SK-N-MC (cell line): ENCODE measurements around the gene ASGR1.

Experiments
- DNase-seq: peaks from one replicate; pipeline ENCODE4 v3.0.0-alpha.2; 2011; ENCODE audit warnings: low read depth, low spot score
- H3K27ac ChIP-seq: fragments of 200-600 bp; sonication (generic); 2 replicates; pipeline ENCODE4 v1.5.1; 2016; ENCODE audit warnings: mixed run types
- H3K36me3 ChIP-seq: fragments of 200-600 bp; sonication (generic); 2 replicates; pipeline ENCODE4 v1.6.1; 2017; ENCODE audit warnings: antibody characterized with exemption, low read length, mixed read lengths; ENCODE audit not compliant: insufficient read depth
- H3K4me3 ChIP-seq: fragments of 200-600 bp; sonication (generic); 2 replicates; pipeline ENCODE4 v1.5.1; 2016
- H3K9ac ChIP-seq: fragments of 200-600 bp; sonication (generic); 2 replicates; pipeline ENCODE4 v1.8.0; 2017; ENCODE audit warnings: mixed run types, mixed read lengths; ENCODE audit not compliant: insufficient read length
- H3K9me3 ChIP-seq: fragments of 200-600 bp; sonication (generic); 2 replicates; pipeline ENCODE4 v1.6.1; 2017; ENCODE audit warnings: low read depth, mild to moderate bottlenecking, antibody characterized with exemption, low read length, moderate library complexity, mixed read lengths
- EZH2 ChIP-seq: fragments of 200-600 bp; sonication (generic); IDR thresholded peaks from one replicate; pipeline ENCODE4 v1.6.1; 2017; ENCODE audit warnings: antibody characterized with exemption
- FOXP2 ChIP-seq: optimal IDR thresholded peaks from 2 replicates; pipeline ENCODE3; 2011; ENCODE audit warnings: mild to moderate bottlenecking, moderate library complexity; ENCODE audit not compliant: insufficient read depth; ENCODE audit errors: extremely low read length, control extremely low read depth
- POLR2AphosphoS5 ChIP-seq: IDR thresholded peaks from 2 replicates; pipeline ENCODE4 v1.6.1; 2012; ENCODE audit warnings: mild to moderate bottlenecking, low read depth, low read length, borderline replicate concordance

Gene ASGR1

DNA sequence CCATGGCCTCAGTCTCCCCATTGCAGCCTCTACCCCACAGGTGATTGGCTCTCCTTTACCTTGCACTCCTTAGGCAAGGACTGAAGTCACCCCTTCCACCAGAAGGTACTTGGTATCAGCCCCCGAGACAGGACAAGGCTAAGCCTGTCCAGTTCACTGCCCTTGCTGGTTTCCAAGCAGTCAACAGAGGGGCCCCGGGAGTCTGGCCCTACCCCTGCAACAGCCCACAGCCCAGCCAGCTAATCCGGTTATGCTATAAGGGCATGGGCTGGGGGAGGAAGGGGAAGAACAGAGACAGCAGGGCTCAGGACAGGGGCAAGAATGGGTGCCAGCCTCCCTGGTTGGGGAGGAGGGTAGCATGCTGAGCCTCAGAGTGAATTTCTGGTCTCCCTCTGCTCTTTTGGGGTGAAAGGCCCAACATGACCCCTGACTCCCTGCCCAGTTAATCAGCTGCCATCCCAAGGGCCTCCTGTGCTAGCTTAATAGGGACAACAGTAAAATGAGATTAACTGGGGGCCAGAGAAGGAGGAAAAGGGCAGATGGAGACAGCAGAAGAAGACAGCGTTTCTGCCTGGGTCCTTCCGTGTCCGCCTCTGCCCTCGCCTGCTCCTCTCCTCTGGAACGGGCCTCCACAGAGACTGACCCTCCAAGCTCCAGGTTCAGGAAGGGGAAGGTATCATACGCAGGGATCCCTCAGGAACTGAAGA lies 29.7 kb upstream of the ASGR1 start:
- Histone ChIP-seq H3K9me3 (no peaks in the 10 kb centered on the region), H3K4me3 (no peak overlapping the region), H3K36me3 (peaks cover 1% of the 10 kb centered on the region; the same call in 1 of the 2 replicates), H3K27ac (no peak overlapping the region), H3K9ac (no peak overlapping the region)
- no peak for DNase-seq
- TF ChIP-seq FOXP2, result no peak
- no peak for TF ChIP-seq EZH2
- TF ChIP-seq POLR2AphosphoS5, result no peak

- Histone ChIP-seq H3K4me3 (no peak overlapping the region), H3K27ac (no peak overlapping the region), H3K9me3 (no peaks in the 10 kb centered on the region), H3K9ac (no peak overlapping the region), H3K36me3 (peaks cover 9% of the 10 kb centered on the region; the same call in 1 of the 2 replicates)
- TF ChIP-seq EZH2, result no peak
- TF ChIP-seq FOXP2, result no peak
- no peak for TF ChIP-seq POLR2AphosphoS5
- no peak for DNase-seq
Measured at GRCh38 chr17:7208027-7208571, 28.9 kb upstream of the ASGR1 start.

DNA sequence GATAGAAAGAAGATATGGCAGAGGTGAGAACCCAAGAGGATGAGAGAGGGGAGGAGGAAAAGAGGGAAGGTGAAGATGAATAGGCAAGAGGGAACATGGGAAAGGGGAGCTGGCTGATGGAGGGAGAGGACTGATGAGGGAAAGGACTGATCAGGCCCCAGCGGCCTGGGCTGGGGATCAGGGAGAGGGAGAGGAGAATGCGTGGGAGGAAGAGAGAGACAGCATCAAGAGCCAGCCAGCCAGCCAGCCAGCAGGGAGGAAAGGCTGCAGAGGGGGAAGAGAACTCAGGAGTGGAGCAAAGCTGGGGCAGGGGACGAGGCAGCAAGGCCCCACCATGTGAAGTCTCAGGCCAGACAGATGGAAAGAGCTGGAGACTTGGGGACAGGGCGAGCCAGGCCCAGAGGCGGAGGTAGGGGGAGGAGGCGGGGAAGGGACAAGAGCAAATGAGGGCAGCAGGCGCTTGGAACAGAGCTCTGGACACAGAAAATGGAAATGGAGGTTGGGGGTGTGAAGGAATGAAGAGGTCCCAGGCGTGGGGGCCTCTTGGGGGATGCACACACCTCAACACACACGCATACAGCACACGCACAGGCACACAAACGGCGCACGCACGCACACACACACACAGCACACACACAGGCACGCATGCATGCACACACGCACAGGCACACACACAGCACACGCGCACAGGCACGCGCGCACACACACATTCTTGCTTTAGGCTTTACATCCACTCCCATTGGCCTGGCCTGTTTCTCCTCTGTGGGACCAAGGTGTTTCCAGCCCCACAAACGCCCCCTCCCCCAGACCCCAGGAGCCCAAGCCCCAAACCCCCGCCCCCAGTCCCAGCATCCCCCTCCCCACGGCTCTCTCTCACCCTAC lies 28.2 kb upstream of the ASGR1 start:
- H3K9me3 ChIP-seq, result no peaks in the 10 kb centered on the region
- H3K9ac ChIP-seq, result no peak overlapping the region
- H3K36me3 ChIP-seq, result peaks cover 16% of the 10 kb centered on the region; the same call in 1 of the 2 replicates
- no peak overlapping the region for H3K4me3 ChIP-seq
- DNase-seq, result no peak
- no peak for TF ChIP-seq POLR2AphosphoS5
- no peak for TF ChIP-seq EZH2
- no peak for TF ChIP-seq FOXP2
- H3K27ac ChIP-seq, result no peak overlapping the region

GRCh38 chr17:7205561-7205960 lies 26.4 kb upstream of the ASGR1 start:
- H3K36me3 ChIP-seq, result peaks cover 22% of the 10 kb centered on the region; the same call in 1 of the 2 replicates
- no peaks in the 10 kb centered on the region for H3K9me3 ChIP-seq
- no peak overlapping the region for H3K9ac ChIP-seq
- TF ChIP-seq FOXP2, result no peak
- no peak for TF ChIP-seq EZH2
- no peak for TF ChIP-seq POLR2AphosphoS5
- no peak overlapping the region for H3K4me3 ChIP-seq
- no peak for DNase-seq
- no peak overlapping the region for H3K27ac ChIP-seq

DNA sequence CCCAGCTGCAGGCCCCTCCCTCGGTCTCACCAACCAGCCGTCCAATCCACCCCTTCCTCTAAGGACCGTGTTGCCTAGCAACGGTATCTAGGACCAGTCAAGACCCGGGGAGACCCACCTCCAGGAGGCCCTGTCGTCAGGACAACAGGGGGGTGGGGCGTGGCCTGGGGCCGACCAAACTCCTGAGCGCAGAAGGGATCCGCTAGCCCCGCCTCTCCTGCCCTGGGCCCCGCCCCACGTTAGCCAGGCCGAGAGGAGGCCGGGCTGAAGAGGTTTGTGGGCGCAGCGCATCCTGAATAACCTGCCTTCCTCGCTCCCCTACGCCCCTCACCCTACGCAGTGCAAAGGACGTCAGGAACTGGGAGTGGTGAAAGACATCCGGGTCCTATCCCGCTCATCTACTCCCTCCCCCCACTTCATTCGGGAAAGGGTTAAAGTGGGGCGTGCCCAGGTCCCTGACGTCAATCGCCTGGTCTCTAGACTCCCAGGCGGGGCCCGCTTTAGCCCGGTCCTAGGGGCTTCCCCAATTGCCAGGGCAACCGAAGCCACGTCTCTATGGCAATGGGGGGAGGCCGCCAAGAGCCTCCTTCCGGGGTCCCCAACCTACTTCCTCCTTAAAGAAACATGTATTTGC lies 25.8 kb upstream of the ASGR1 start:
- no peak overlapping the region for H3K9ac ChIP-seq
- TF ChIP-seq EZH2 (no peak), FOXP2 (no peak), POLR2AphosphoS5 (no peak)
- no peak for DNase-seq
- H3K9me3 ChIP-seq, result no peaks in the 10 kb centered on the region
- H3K36me3 ChIP-seq, result peaks cover 22% of the 10 kb centered on the region; the same call in 1 of the 2 replicates
- no peak overlapping the region for H3K4me3 ChIP-seq
- H3K27ac ChIP-seq, result no peak overlapping the region

- no peak overlapping the region for H3K4me3 ChIP-seq
- H3K9ac ChIP-seq, result no peak overlapping the region
Measured at GRCh38 chr17:7204336-7204735, 25.2 kb upstream of the ASGR1 start.

GRCh38 chr17:7203391-7203790 lies 24.2 kb upstream of the ASGR1 start:
- DNase-seq, result no peak
- Histone ChIP-seq H3K9me3 (no peaks in the 10 kb centered on the region), H3K27ac (no peak overlapping the region), H3K36me3 (peaks cover 22% of the 10 kb centered on the region; the same call in 1 of the 2 replicates), H3K9ac (no peak overlapping the region), H3K4me3 (no peak overlapping the region)
- TF ChIP-seq POLR2AphosphoS5 (no peak), EZH2 (no peak)

More at GRCh38 chr17:7204336-7204735, 25.2 kb upstream of the ASGR1 start:
- no peaks in the 10 kb centered on the region for H3K9me3 ChIP-seq
- H3K27ac ChIP-seq, result no peak overlapping the region
- no peak for DNase-seq
- TF ChIP-seq FOXP2 (no peak), POLR2AphosphoS5 (no peak), EZH2 (no peak)
- H3K36me3 ChIP-seq, result peaks cover 22% of the 10 kb centered on the region; the same call in 1 of the 2 replicates
